Measurements from ENCODE around the gene CWC15. TPM values are rescaled to one million over a fixed set of nuclear protein-coding genes. Genes with fewer than 3 reads are reported as not detected.

CWC15 gene
- polyA plus RNA-seq, 1 of the 3 experiments (the other 2 are of a cell fraction), result 27.0 TPM

DNA sequence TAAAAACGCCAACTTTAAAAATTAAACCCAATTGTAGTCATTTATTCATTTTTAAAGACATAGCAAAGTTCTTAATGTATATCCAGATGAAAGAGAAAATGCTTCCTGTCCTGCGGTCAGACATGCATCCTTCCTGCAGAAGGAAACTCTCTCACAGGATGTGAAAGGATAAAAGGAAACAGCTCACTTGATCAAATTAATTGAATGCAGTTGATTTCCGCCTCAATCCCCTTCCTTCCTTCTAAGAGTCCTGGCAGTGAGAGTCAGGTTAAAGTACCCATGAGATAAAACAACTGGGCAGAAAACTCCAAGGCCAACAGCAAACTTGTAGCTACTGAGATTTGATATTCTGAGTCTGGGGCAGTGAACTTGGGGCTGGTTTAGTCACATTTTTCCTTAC lies 38.5 kb downstream of the CWC15 start:
- ChIA-PET POLR2A (no interaction called here), CTCF (interaction anchor here (1.0 to 1.5 kb wide), 3 partner anchors 10 to 311 kb away, joined by 3 to 5 read pairs (median 4); no protein-coding TSS in a partner anchor)
- 51% methylated on average over 3 of the region's 3 CpGs for WGBS (ENCODE audit: low lambda C conversion rate)

DNA sequence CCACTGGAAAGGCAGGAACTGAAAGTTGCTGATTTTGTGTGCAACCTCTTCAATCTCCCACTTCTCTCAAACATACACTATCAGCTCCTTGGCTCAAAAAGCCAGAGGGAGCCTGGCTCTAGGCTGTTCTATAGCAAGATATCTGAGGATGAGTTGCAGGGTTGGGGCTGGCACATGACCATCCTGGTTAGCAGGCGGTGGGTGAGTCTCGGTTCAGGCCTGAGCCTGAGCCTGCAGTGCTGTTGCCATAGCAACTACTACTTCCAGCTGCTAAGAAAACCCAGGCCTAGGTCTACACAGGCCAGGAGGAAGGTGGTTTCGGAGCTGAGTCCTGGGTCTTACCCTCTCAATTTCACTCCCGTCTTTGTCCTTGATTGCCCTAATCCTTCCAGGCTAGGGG lies 39.0 kb downstream of the CWC15 start:
- WGBS (ENCODE audit: low lambda C conversion rate), result 53% methylated on average over 4 of the region's 4 CpGs
- Histone ChIP-seq H2AFZ (ENCODE audit: low read depth) (no peak overlapping the region), H3K79me2 (ENCODE audit: insufficient read depth) (no peaks in the 10 kb centered on the region), H3K9me3 (no peaks in the 10 kb centered on the region), H3K36me3 (replicated peaks in 1 of 2; ENCODE audit: control insufficient read depth in 1 of 2, insufficient read depth in 2 of 2, low read length in 1 of 2) (no peaks in the 10 kb centered on the region), H3K9ac (peak overlapping the region; percentile 13; the same call in 1 of the 2 replicates), H4K20me1 (ENCODE audit: insufficient read depth) (no peaks in the 10 kb centered on the region), H3K27me3 (ENCODE audit: insufficient read depth) (no peaks in the 10 kb centered on the region), H3K9me2 (no peaks in the 10 kb centered on the region), H3K4me3 (ENCODE audit: low read depth in 2 of 2, low read length in 1 of 2) (no peak overlapping the region), H3K4me1 (ENCODE audit: control insufficient read depth in 1 of 2, insufficient read depth in 2 of 2, low read depth in 1 of 2, low read length in 1 of 2) (peaks cover 29 to 34% of the 10 kb centered on the region in 2 experiments), H3K4me2 (0 out of 2 replicates have a peak overlapping the region, but pooled peaks have one; percentile 6), H3F3A (replicated peaks; ENCODE audit: insufficient read depth) (peaks cover 44% of the 10 kb centered on the region), H3K27ac (ENCODE audit: low read depth in 2 of 2, low read length in 1 of 2) (peak overlapping the region; percentile 92)
- TF ChIP-seq SIN3A (IDR thresholded peaks at IDR 0.05; ENCODE audit: borderline replicate concordance, low read depth, low read length) (no peak), CHD2 (IDR thresholded peaks at IDR 0.05; ENCODE audit: low read length, partially characterized antibody) (peak; percentile 16)
- POLR2A ChIA-PET, result no interaction called here
- peak; percentile 51 for DNase-seq
- CTCF ChIA-PET, result interaction anchor here (1.0 to 1.5 kb wide), 3 partner anchors 11 to 311 kb away, joined by 3 to 5 read pairs (median 4); no protein-coding TSS in a partner anchor

More for the DNA sequence above, 38.5 kb downstream of the CWC15 start:
- Histone ChIP-seq H3K4me1 (ENCODE audit: control insufficient read depth in 1 of 2, insufficient read depth in 2 of 2, low read depth in 1 of 2, low read length in 1 of 2) (peaks cover 29 to 34% of the 10 kb centered on the region in 2 experiments), H3K4me2 (no peak overlapping the region), H3K79me2 (ENCODE audit: insufficient read depth) (no peaks in the 10 kb centered on the region), H3K36me3 (replicated peaks in 1 of 2; ENCODE audit: control insufficient read depth in 1 of 2, insufficient read depth in 2 of 2, low read length in 1 of 2) (no peaks in the 10 kb centered on the region), H3K9ac (peak overlapping the region; percentile 10; the same call in 1 of the 2 replicates), H3K4me3 (ENCODE audit: low read depth in 2 of 2, low read length in 1 of 2) (no peak overlapping the region), H3K9me2 (no peaks in the 10 kb centered on the region), H3F3A (replicated peaks; ENCODE audit: insufficient read depth) (peaks cover 47% of the 10 kb centered on the region), H3K27me3 (ENCODE audit: insufficient read depth) (no peaks in the 10 kb centered on the region), H3K27ac (ENCODE audit: low read depth in 2 of 2, low read length in 1 of 2) (peak overlapping the region; percentile 92), H4K20me1 (ENCODE audit: insufficient read depth) (no peaks in the 10 kb centered on the region), H2AFZ (ENCODE audit: low read depth) (no peak overlapping the region), H3K9me3 (no peaks in the 10 kb centered on the region)
- no peak for DNase-seq
- TF ChIP-seq RAD21 (IDR thresholded peaks at IDR 0.05; ENCODE audit: low read length) (no peak), JUND (IDR thresholded peaks at IDR 0.05) (no peak), SIN3A (IDR thresholded peaks at IDR 0.05; ENCODE audit: borderline replicate concordance, low read depth, low read length) (no peak), RFX5 (IDR thresholded peaks at IDR 0.05; ENCODE audit: low read length) (no peak)
- TF ChIP-seq, protein P1, sequence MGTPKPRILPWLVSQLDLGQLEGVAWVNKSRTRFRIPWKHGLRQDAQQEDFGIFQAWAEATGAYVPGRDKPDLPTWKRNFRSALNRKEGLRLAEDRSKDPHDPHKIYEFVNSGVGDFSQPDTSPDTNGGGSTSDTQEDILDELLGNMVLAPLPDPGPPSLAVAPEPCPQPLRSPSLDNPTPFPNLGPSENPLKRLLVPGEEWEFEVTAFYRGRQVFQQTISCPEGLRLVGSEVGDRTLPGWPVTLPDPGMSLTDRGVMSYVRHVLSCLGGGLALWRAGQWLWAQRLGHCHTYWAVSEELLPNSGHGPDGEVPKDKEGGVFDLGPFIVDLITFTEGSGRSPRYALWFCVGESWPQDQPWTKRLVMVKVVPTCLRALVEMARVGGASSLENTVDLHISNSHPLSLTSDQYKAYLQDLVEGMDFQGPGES (IDR thresholded peaks at IDR 0.05; ENCODE audit: low read depth, low read length), result no peak

DNA sequence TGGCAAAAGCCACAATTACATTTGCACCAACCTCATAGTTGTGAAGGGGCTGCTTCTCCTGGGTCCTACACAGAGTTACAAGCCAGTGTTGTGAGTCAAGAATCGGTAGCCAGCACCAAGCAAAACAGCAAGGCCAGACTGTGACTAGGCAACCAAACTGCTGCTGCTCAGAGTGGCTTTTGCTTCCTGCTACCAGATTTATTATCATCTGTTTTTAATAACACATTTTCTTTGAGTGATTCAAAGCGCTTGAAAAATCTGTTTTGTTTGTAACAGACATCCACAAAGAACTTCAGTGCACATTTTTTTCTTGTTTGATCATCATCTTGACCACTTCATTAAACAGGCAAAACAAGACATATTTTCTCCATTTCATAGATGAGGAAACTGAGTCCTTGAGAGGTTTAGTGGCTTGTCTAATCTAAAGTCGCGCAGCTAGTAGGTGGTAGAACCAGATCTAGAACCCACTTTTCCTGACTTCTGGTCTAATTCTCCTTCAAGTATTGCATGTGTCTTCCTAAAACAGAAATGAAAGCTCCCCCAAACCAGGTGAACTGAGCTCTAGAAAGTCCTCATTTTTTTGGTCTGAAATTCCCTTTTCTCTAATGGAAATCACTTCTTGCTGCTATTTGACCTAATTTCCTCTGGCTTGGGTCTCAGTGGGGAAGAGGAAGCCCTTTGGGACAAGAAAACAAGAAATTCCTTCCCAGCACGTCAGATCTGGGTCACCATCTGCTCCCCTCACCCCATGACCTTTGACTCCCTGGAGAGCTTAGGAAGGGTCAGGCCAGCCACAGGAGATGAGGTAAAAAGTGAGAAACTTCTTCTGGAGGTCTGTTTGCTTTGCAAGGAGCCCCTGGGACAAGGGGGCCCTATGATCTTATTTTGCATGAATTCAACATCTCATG lies 39.9 kb downstream of the CWC15 start:
- Histone ChIP-seq H2AFZ (ENCODE audit: low read depth) (no peak overlapping the region), H3K4me3 (ENCODE audit: low read depth in 2 of 2, low read length in 1 of 2) (no peak overlapping the region), H3K79me2 (ENCODE audit: insufficient read depth) (no peaks in the 10 kb centered on the region), H3F3A (replicated peaks; ENCODE audit: insufficient read depth) (peaks cover 41% of the 10 kb centered on the region), H3K4me1 (ENCODE audit: control insufficient read depth in 1 of 2, insufficient read depth in 2 of 2, low read depth in 1 of 2, low read length in 1 of 2) (peaks cover 24 to 29% of the 10 kb centered on the region in 2 experiments), H3K36me3 (replicated peaks in 1 of 2; ENCODE audit: control insufficient read depth in 1 of 2, insufficient read depth in 2 of 2, low read length in 1 of 2) (no peaks in the 10 kb centered on the region), H3K9me2 (no peaks in the 10 kb centered on the region), H4K20me1 (ENCODE audit: insufficient read depth) (no peaks in the 10 kb centered on the region), H3K27me3 (ENCODE audit: insufficient read depth) (no peaks in the 10 kb centered on the region), H3K4me2 (peak overlapping the region; percentile 51), H3K27ac (ENCODE audit: low read depth in 2 of 2, low read length in 1 of 2) (peak overlapping the region; percentile 92), H3K9me3 (no peaks in the 10 kb centered on the region), H3K9ac (peak overlapping the region; percentile 52; the same call in 1 of the 2 replicates)
- peak; percentile 35 for DNase-seq
- ChIA-PET CTCF (interaction anchor here (0.8 to 1.5 kb wide), 6 partner anchors 31 to 311 kb away, joined by 3 to 5 read pairs (median 4); no protein-coding TSS in a partner anchor), POLR2A (no interaction called here)
- WGBS (ENCODE audit: low lambda C conversion rate), result 28% methylated on average over 5 of the region's 5 CpGs
- TF ChIP-seq EZH2phosphoT487 (IDR thresholded peaks at IDR 0.05; ENCODE audit: borderline replicate concordance, low read depth) (no peak), TAF1 (IDR thresholded peaks at IDR 0.05; ENCODE audit: borderline replicate concordance, low read depth, low read length) (peak; percentile 4; the same call in 1 of the 2 replicates), FOSL2 (IDR thresholded peaks at IDR 0.05; ENCODE audit: borderline replicate concordance, low read depth) (peak; percentile 90), MEF2A (IDR thresholded peaks at IDR 0.05; ENCODE audit: borderline replicate concordance, low read depth) (peak; percentile 67; the same call in 1 of the 2 replicates), CHD2 (IDR thresholded peaks at IDR 0.05; ENCODE audit: low read length, partially characterized antibody) (no peak), NFIC (IDR thresholded peaks at IDR 0.05; ENCODE audit: borderline replicate concordance) (peak; percentile 74), GABPA (IDR thresholded peaks at IDR 0.05; ENCODE audit: low read depth) (no peak)
- TF ChIP-seq, protein P2, sequence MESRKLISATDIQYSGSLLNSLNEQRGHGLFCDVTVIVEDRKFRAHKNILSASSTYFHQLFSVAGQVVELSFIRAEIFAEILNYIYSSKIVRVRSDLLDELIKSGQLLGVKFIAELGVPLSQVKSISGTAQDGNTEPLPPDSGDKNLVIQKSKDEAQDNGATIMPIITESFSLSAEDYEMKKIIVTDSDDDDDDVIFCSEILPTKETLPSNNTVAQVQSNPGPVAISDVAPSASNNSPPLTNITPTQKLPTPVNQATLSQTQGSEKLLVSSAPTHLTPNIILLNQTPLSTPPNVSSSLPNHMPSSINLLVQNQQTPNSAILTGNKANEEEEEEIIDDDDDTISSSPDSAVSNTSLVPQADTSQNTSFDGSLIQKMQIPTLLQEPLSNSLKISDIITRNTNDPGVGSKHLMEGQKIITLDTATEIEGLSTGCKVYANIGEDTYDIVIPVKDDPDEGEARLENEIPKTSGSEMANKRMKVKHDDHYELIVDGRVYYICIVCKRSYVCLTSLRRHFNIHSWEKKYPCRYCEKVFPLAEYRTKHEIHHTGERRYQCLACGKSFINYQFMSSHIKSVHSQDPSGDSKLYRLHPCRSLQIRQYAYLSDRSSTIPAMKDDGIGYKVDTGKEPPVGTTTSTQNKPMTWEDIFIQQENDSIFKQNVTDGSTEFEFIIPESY (IDR thresholded peaks at IDR 0.05; ENCODE audit: borderline replicate concordance, low read depth), result 0 out of 2 replicates have a peak, but pooled peaks have one; percentile 77
- TF ChIP-seq, protein P3, sequence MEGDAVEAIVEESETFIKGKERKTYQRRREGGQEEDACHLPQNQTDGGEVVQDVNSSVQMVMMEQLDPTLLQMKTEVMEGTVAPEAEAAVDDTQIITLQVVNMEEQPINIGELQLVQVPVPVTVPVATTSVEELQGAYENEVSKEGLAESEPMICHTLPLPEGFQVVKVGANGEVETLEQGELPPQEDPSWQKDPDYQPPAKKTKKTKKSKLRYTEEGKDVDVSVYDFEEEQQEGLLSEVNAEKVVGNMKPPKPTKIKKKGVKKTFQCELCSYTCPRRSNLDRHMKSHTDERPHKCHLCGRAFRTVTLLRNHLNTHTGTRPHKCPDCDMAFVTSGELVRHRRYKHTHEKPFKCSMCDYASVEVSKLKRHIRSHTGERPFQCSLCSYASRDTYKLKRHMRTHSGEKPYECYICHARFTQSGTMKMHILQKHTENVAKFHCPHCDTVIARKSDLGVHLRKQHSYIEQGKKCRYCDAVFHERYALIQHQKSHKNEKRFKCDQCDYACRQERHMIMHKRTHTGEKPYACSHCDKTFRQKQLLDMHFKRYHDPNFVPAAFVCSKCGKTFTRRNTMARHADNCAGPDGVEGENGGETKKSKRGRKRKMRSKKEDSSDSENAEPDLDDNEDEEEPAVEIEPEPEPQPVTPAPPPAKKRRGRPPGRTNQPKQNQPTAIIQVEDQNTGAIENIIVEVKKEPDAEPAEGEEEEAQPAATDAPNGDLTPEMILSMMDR (IDR thresholded peaks at IDR 0.05), result no peak
